IMR-90 (cell line): ENCODE measurements around the gene CCDC70. TPM values are rescaled to one million over a fixed set of nuclear protein-coding genes. Genes with fewer than 3 reads are reported as not detected.

Source experiments
- CEBPB ChIP-seq: IDR thresholded peaks from 2 replicates; pipeline ENCODE4 v1.6.1; 2012; ENCODE audit warnings: low read depth, low read length, improper control_type of control experiment
- MAZ ChIP-seq: IDR thresholded peaks from 2 replicates; pipeline ENCODE4 v1.6.1; 2012; ENCODE audit warnings: low read depth, mild to moderate bottlenecking, low read length, improper control_type of control experiment, moderate library complexity, borderline replicate concordance
- NFE2L2 ChIP-seq: fragments of 150-350 bp; IDR thresholded peaks from 2 replicates; pipeline ENCODE4 v1.6.1; 2016; ENCODE audit warnings: low read depth, mild to moderate bottlenecking, low read length
- RAD21 ChIP-seq: IDR thresholded peaks from 2 replicates; pipeline ENCODE4 v1.6.1; 2012; ENCODE audit warnings: low read length, improper control_type of control experiment
- RCOR1 ChIP-seq: IDR thresholded peaks from 2 replicates; pipeline ENCODE4 v1.6.1; 2012; ENCODE audit warnings: mild to moderate bottlenecking, low read length, improper control_type of control experiment; ENCODE audit not compliant: insufficient replicate concordance
- USF2 ChIP-seq: fragments of 150-350 bp; IDR thresholded peaks from 2 replicates; pipeline ENCODE4 v1.6.1; 2017; ENCODE audit warnings: mild to moderate bottlenecking, antibody characterized with exemption, low read length, low read depth
- polyA plus RNA-seq, 3 experiments: library from polyadenylated mRNA; depleted of rRNA; stranded (reverse); fragments of >200 nt; gene quantifications; 2 replicates each; pipeline ENCODE4 v1.2.3, GENCODE V29; 2012; ENCODE audit warnings: low replicate concordance in 1 of 3
- total RNA-seq: library from RNA; depleted of rRNA; stranded (reverse); fragments of >200 nt; gene quantifications from 2 replicates; pipeline ENCODE4 v1.2.3, GENCODE V29; 2012

Gene CCDC70
- total and polyA plus RNA-seq, 2 of the 4 experiments (the other 2 are of a cell fraction), result not detected

- TF ChIP-seq USF2, result no peak
- TF ChIP-seq RCOR1, result no peak
- no peak for TF ChIP-seq MAZ
- no peak for TF ChIP-seq NFE2L2
- TF ChIP-seq CEBPB, result no peak
- no peak for TF ChIP-seq RAD21
These were observed 5.6 kb upstream of the CCDC70 start (continued) for GRCh38 chr13:51856027-51856736.
